ENCODE measurements around the gene MYBPHL. TPM values are rescaled to one million over a fixed set of nuclear protein-coding genes. Genes with fewer than 3 reads are reported as not detected.

The MYBPHL gene
- total and polyA plus RNA-seq, 2 of the 13 experiments (the other 11 are each of a cell fraction or from before 2014, with no cell fraction given): 3.7 to 3.8 TPM

- TF ChIP-seq SP1 (IDR thresholded peaks at IDR 0.05) (no peak), SP1 (CRISPR knock-in tag; IDR thresholded peaks at IDR 0.05) (peak; percentile 67), CBX2 (IDR thresholded peaks at IDR 0.05; ENCODE audit: low read depth, low read length) (no peak), CBX2 (CRISPR knock-in tag; IDR thresholded peaks at IDR 0.05; ENCODE audit: low read depth) (no peak; the same call in 1 of the 2 replicates), ZNF644 (CRISPR knock-in tag; IDR thresholded peaks at IDR 0.05; ENCODE audit: low read depth) (peak; percentile 64; the same call in 1 of the 2 replicates), ZNF550 (CRISPR knock-in tag; IDR thresholded peaks at IDR 0.05; ENCODE audit: borderline replicate concordance) (no peak), KDM1A (CRISPR knock-in tag; IDR thresholded peaks at IDR 0.05) (peak; percentile 89), ZNF724P (CRISPR knock-in tag; IDR thresholded peaks at IDR 0.05; ENCODE audit: borderline replicate concordance) (no peak), ZNF547 (CRISPR knock-in tag; IDR thresholded peaks at IDR 0.05) (peak; percentile 81), ZNF720 (CRISPR knock-in tag; IDR thresholded peaks at IDR 0.05) (no peak), TOPORS (CRISPR knock-in tag; IDR thresholded peaks at IDR 0.05) (peak; percentile 86), ZNF446 (CRISPR knock-in tag; IDR thresholded peaks at IDR 0.05) (no peak), ZNF800 (CRISPR knock-in tag; IDR thresholded peaks at IDR 0.05) (0 out of 2 replicates have a peak, but pooled peaks have one; percentile 55), HNRNPLL (IDR thresholded peaks at IDR 0.05; ENCODE audit: low read depth, low read length, poor library complexity, severe bottlenecking) (peak; percentile 44), U2AF1 (optimal IDR thresholded peaks at IDR 0.05; ENCODE audit: low read depth, low read length) (no peak), ZNF383 (CRISPR knock-in tag; IDR thresholded peaks at IDR 0.05; ENCODE audit: borderline replicate concordance) (0 out of 2 replicates have a peak, but pooled peaks have one; percentile 66), SRSF9 (IDR thresholded peaks at IDR 0.05; ENCODE audit: borderline replicate concordance, insufficient read depth, low read depth, low read length, poor library complexity, severe bottlenecking) (no peak), NFE2 (CRISPR knock-in tag; IDR thresholded peaks at IDR 0.05) (no peak), ZKSCAN1 (IDR thresholded peaks at IDR 0.05; ENCODE audit: low read length) (0 out of 2 replicates have a peak, but pooled peaks have one; percentile 48), CEBPB (IDR thresholded peaks at IDR 0.05; ENCODE audit: borderline replicate concordance, low read depth, low read length) (no peak), BHLHE40 (IDR thresholded peaks at IDR 0.05; ENCODE audit: low read length) (peak; percentile 76), KDM4B (CRISPR knock-in tag; IDR thresholded peaks at IDR 0.05) (peak; percentile 89; the same call in 1 of the 2 replicates), CCAR2 (optimal IDR thresholded peaks at IDR 0.05; ENCODE audit: low read depth, low read length) (no peak)
- TF ChIP-seq, protein P1, sequence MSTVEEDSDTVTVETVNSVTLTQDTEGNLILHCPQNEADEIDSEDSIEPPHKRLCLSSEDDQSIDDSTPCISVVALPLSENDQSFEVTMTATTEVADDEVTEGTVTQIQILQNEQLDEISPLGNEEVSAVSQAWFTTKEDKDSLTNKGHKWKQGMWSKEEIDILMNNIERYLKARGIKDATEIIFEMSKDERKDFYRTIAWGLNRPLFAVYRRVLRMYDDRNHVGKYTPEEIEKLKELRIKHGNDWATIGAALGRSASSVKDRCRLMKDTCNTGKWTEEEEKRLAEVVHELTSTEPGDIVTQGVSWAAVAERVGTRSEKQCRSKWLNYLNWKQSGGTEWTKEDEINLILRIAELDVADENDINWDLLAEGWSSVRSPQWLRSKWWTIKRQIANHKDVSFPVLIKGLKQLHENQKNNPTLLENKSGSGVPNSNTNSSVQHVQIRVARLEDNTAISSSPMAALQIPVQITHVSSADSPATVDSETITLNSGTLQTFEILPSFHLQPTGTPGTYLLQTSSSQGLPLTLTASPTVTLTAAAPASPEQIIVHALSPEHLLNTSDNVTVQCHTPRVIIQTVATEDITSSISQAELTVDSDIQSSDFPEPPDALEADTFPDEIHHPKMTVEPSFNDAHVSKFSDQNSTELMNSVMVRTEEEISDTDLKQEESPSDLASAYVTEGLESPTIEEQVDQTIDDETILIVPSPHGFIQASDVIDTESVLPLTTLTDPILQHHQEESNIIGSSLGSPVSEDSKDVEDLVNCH (CRISPR knock-in tag; IDR thresholded peaks at IDR 0.05): no peak
- TF ChIP-seq, protein P2, sequence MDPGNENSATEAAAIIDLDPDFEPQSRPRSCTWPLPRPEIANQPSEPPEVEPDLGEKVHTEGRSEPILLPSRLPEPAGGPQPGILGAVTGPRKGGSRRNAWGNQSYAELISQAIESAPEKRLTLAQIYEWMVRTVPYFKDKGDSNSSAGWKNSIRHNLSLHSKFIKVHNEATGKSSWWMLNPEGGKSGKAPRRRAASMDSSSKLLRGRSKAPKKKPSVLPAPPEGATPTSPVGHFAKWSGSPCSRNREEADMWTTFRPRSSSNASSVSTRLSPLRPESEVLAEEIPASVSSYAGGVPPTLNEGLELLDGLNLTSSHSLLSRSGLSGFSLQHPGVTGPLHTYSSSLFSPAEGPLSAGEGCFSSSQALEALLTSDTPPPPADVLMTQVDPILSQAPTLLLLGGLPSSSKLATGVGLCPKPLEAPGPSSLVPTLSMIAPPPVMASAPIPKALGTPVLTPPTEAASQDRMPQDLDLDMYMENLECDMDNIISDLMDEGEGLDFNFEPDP (CRISPR knock-in tag; conservative IDR thresholded peaks at IDR 0.05): no peak
Observed at GRCh38 chr1:109263597-109264378, 43.0 kb downstream of the MYBPHL start (continued).
